ENCODE results near the gene ZNF385B. TPM values are rescaled to one million over a fixed set of nuclear protein-coding genes. Genes with fewer than 3 reads are reported as not detected.

The ZNF385B gene
- polyA plus RNA-seq, 1 donor (not counting 4 experiments of a cell fraction or from before 2014, with no cell fraction given) = 0.17 TPM

DNA sequence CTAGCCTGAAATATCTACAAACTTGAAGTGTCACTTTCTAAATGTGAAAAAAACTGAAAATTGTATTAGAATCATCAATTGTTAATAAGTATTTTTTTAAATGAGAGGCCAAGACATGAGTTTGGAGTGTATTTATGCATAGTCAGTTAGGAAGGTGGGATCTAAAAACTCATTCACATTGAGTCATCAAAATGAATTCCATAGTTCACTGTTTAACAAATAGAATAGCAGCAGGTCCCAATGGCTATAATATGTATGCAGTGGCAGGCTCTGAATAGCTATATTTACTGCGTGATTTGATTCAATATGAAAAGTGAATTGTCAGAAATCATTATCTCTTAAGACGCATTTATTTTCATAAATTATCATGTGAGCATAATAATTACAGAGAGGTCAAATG lies 256.1 kb downstream of the ZNF385B start:
- FAIRE-seq = no peak
- Histone ChIP-seq H3K27ac (ENCODE audit: control insufficient read depth, insufficient read depth, low read length) (no peak overlapping the region), H3K9me3 (ENCODE audit: control insufficient read depth, low read depth, low read length) (no peaks in the 10 kb centered on the region), H3K4me3 (ENCODE audit: control insufficient read depth in 2 of 3, extremely low read depth in 1 of 3, insufficient read depth in 2 of 3, low read depth in 1 of 3, low read length in 3 of 3) (no peak overlapping the region), H4K20me1 (ENCODE audit: control insufficient read depth, extremely low read depth, insufficient read depth, low read length) (no peaks in the 10 kb centered on the region), H3K36me3 (ENCODE audit: control insufficient read depth in 2 of 2, extremely low read depth in 1 of 2, insufficient read depth in 2 of 2, low read length in 2 of 2) (no peaks in the 10 kb centered on the region), H3K9ac (ENCODE audit: control insufficient read depth, extremely low read depth, insufficient read depth, low read length) (no peak overlapping the region), H2AFZ (ENCODE audit: control insufficient read depth, low read length) (no peak overlapping the region), H3K27me3 (ENCODE audit: control insufficient read depth, extremely low read depth, insufficient read depth, low read length) (no peaks in the 10 kb centered on the region), H3K9me1 (ENCODE audit: control insufficient read depth, extremely low read depth, insufficient read depth, low read length) (no peaks in the 10 kb centered on the region), H3K4me1 (ENCODE audit: control insufficient read depth, extremely low read depth, insufficient read depth, low read length) (no peaks in the 10 kb centered on the region), H3K79me2 (ENCODE audit: control insufficient read depth, insufficient read depth, low read length) (no peaks in the 10 kb centered on the region), H3K4me2 (ENCODE audit: control insufficient read depth, extremely low read depth, insufficient read depth, low read depth, low read length) (no peak overlapping the region)
- DNase-seq (ENCODE audit: low read depth, low spot score) = no peak
- dilution Hi-C loops (cut with MboI; ENCODE audit: extremely low pct_ligation_motif_present, low sequenced_read_pairs) = no loop called here
- TF ChIP-seq, protein P1, sequence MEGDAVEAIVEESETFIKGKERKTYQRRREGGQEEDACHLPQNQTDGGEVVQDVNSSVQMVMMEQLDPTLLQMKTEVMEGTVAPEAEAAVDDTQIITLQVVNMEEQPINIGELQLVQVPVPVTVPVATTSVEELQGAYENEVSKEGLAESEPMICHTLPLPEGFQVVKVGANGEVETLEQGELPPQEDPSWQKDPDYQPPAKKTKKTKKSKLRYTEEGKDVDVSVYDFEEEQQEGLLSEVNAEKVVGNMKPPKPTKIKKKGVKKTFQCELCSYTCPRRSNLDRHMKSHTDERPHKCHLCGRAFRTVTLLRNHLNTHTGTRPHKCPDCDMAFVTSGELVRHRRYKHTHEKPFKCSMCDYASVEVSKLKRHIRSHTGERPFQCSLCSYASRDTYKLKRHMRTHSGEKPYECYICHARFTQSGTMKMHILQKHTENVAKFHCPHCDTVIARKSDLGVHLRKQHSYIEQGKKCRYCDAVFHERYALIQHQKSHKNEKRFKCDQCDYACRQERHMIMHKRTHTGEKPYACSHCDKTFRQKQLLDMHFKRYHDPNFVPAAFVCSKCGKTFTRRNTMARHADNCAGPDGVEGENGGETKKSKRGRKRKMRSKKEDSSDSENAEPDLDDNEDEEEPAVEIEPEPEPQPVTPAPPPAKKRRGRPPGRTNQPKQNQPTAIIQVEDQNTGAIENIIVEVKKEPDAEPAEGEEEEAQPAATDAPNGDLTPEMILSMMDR (optimal IDR thresholded peaks at IDR 0.05 in 1 of 3, IDR thresholded peaks at IDR 0.05 in 1 of 3, conservative IDR thresholded peaks at IDR 0.05 in 1 of 3; ENCODE audit: extremely low read depth in 1 of 3, insufficient read depth in 2 of 3, low read length in 3 of 3) = no peak
- TF ChIP-seq EZH2 (IDR thresholded peaks at IDR 0.05; ENCODE audit: low read length) = no peak

DNA sequence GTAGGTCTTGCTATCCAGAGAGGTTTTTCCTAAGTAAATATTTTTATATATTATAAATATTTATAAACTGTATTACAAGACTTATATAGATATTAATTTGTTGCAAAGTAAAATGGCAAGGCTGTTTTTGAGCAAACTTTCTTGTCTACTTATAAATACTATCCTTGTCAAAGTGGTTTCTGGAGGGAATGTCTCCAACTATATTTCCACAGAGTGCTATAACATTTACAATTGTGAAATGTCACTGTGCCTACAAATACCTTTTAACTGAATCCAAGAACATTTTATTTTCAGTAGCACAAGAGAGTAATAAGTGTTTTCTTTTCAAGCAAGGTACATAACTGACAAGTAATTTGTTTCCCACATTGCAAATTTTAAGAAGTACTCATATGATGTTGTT lies 256.8 kb downstream of the ZNF385B start:
- Histone ChIP-seq H3K4me2 (ENCODE audit: control insufficient read depth, extremely low read depth, insufficient read depth, low read depth, low read length) (no peak overlapping the region), H3K9ac (ENCODE audit: control insufficient read depth, extremely low read depth, insufficient read depth, low read length) (no peak overlapping the region), H3K27ac (ENCODE audit: control insufficient read depth, insufficient read depth, low read length) (no peak overlapping the region), H3K4me3 (ENCODE audit: control insufficient read depth in 2 of 3, extremely low read depth in 1 of 3, insufficient read depth in 2 of 3, low read depth in 1 of 3, low read length in 3 of 3) (no peak overlapping the region), H3K9me3 (ENCODE audit: control insufficient read depth, low read depth, low read length) (no peaks in the 10 kb centered on the region), H2AFZ (ENCODE audit: control insufficient read depth, low read length) (no peak overlapping the region), H4K20me1 (ENCODE audit: control insufficient read depth, extremely low read depth, insufficient read depth, low read length) (no peaks in the 10 kb centered on the region), H3K36me3 (ENCODE audit: control insufficient read depth in 2 of 2, extremely low read depth in 1 of 2, insufficient read depth in 2 of 2, low read length in 2 of 2) (no peaks in the 10 kb centered on the region), H3K9me1 (ENCODE audit: control insufficient read depth, extremely low read depth, insufficient read depth, low read length) (no peaks in the 10 kb centered on the region), H3K79me2 (ENCODE audit: control insufficient read depth, insufficient read depth, low read length) (no peaks in the 10 kb centered on the region), H3K27me3 (ENCODE audit: control insufficient read depth, extremely low read depth, insufficient read depth, low read length) (no peaks in the 10 kb centered on the region), H3K4me1 (ENCODE audit: control insufficient read depth, extremely low read depth, insufficient read depth, low read length) (no peaks in the 10 kb centered on the region)
- TF ChIP-seq EZH2 (IDR thresholded peaks at IDR 0.05; ENCODE audit: low read length) = no peak
- TF ChIP-seq, protein P1 (optimal IDR thresholded peaks at IDR 0.05 in 1 of 3, IDR thresholded peaks at IDR 0.05 in 1 of 3, conservative IDR thresholded peaks at IDR 0.05 in 1 of 3; ENCODE audit: extremely low read depth in 1 of 3, insufficient read depth in 2 of 3, low read length in 3 of 3) = no peak
- dilution Hi-C loops (cut with MboI; ENCODE audit: extremely low pct_ligation_motif_present, low sequenced_read_pairs) = no loop called here
- FAIRE-seq (no peak), DNase-seq (ENCODE audit: low read depth, low spot score) (no peak)
